ENCODE results near the gene GUK1.

DNA sequence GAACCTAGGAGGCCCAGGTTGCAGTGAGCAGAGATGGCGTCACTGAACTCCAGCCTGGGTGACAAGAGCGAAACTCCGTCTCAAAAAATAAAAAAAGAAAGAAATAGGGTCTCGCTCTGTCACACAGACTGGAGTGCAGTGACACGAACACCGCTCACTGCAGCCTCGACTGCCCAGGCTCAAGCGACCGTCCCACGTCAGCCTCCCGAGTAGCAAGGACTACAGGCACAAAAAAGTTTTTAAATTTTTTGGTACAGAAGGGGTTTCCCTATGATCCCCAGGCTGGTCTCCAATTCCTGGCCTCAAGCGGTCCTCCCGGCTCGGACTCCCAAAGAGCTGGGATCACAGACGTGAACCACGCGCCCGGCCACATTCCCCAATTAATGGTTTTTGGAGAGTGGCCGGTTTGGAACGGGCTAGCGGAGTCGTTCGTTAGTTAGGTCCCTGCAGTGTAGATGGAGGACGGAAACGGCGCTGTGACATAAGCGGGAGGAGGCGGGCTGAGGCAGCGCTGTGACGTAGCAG lies 611 bp upstream of the GUK1 start:
- TF ChIP-seq, protein P1, sequence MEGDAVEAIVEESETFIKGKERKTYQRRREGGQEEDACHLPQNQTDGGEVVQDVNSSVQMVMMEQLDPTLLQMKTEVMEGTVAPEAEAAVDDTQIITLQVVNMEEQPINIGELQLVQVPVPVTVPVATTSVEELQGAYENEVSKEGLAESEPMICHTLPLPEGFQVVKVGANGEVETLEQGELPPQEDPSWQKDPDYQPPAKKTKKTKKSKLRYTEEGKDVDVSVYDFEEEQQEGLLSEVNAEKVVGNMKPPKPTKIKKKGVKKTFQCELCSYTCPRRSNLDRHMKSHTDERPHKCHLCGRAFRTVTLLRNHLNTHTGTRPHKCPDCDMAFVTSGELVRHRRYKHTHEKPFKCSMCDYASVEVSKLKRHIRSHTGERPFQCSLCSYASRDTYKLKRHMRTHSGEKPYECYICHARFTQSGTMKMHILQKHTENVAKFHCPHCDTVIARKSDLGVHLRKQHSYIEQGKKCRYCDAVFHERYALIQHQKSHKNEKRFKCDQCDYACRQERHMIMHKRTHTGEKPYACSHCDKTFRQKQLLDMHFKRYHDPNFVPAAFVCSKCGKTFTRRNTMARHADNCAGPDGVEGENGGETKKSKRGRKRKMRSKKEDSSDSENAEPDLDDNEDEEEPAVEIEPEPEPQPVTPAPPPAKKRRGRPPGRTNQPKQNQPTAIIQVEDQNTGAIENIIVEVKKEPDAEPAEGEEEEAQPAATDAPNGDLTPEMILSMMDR (IDR thresholded peaks at IDR 0.05), result no peak
- no peak for TF ChIP-seq EZH2 (IDR thresholded peaks at IDR 0.05; ENCODE audit: borderline replicate concordance, insufficient read depth, low read depth, low read length, poor library complexity, severe bottlenecking)

All from B cell (primary cell).